HEK293T (cell line): ENCODE measurements around the gene GNG12.

ENCODE experiments used
- ARNT ChIP-seq: fragments of 450-650 bp; IDR thresholded peaks from 2 replicates; pipeline ENCODE4 v1.6.1; 2017; ENCODE audit warnings: mild to moderate bottlenecking
- CTBP1 ChIP-seq: fragments of 450-650 bp; IDR thresholded peaks from 2 replicates; pipeline ENCODE4 v1.6.1; 2016; ENCODE audit warnings: borderline replicate concordance
- ELF4 ChIP-seq: fragments of 450-650 bp; IDR thresholded peaks from 2 replicates; pipeline ENCODE4 v1.6.1; 2017; ENCODE audit warnings: antibody characterized with exemption
- FOXM1 ChIP-seq: fragments of 450-650 bp; IDR thresholded peaks from 2 replicates; pipeline ENCODE4 v1.6.1; 2017; ENCODE audit warnings: mild to moderate bottlenecking, borderline replicate concordance
- HDGF ChIP-seq: fragments of 450-650 bp; IDR thresholded peaks from 2 replicates; pipeline ENCODE4 v1.6.1; 2017; ENCODE audit warnings: antibody characterized with exemption, borderline replicate concordance
- L3MBTL2 ChIP-seq: fragments of 450-650 bp; conservative IDR thresholded peaks from 2 replicates; pipeline ENCODE4 v1.6.1; 2016; ENCODE audit warnings: mild to moderate bottlenecking
- SUZ12 ChIP-seq: fragments of 450-650 bp; IDR thresholded peaks from 2 replicates; pipeline ENCODE4 v1.6.1; 2016; ENCODE audit warnings: mild to moderate bottlenecking
- TARDBP ChIP-seq: fragments of 450-650 bp; IDR thresholded peaks from 2 replicates; pipeline ENCODE4 v1.6.1; 2016
- TF ChIP-seq, protein P1 (sequence below): fragments of 450-650 bp; IDR thresholded peaks from 2 replicates; pipeline ENCODE4 v1.6.1; 2016

GRCh38 chr1:67691712-67692111 lies 141.6 kb downstream of the GNG12 start:
- TF ChIP-seq TARDBP (no peak), FOXM1 (no peak), ELF4 (no peak), CTBP1 (no peak), L3MBTL2 (no peak), HDGF (no peak), ARNT (no peak), SUZ12 (no peak)
- TF ChIP-seq, protein P1, sequence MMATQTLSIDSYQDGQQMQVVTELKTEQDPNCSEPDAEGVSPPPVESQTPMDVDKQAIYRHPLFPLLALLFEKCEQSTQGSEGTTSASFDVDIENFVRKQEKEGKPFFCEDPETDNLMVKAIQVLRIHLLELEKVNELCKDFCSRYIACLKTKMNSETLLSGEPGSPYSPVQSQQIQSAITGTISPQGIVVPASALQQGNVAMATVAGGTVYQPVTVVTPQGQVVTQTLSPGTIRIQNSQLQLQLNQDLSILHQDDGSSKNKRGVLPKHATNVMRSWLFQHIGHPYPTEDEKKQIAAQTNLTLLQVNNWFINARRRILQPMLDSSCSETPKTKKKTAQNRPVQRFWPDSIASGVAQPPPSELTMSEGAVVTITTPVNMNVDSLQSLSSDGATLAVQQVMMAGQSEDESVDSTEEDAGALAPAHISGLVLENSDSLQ: no peak
